T-helper 1 cell (primary cell): ENCODE measurements around the gene LAMB3.
"Not testable (repeated sequence)": the region's sequence is repeated elsewhere in the genome, so short reads cannot be mapped to it uniquely, and the experiment has no call there.

Experiments used
- DNase-seq, 5 donors: peaks; one replicate each; pipeline ENCODE4 v3.0.0-alpha.2; 2012 to 2020
- total RNA-seq, 4 donors: gene quantifications; one replicate each; lab custom pipeline; 2026; lab: John Stamatoyannopoulos, UW

LAMB3 gene
- total RNA-seq, result 0 to 0.85 (median 0.43) reads per million in 4 donors

DNA sequence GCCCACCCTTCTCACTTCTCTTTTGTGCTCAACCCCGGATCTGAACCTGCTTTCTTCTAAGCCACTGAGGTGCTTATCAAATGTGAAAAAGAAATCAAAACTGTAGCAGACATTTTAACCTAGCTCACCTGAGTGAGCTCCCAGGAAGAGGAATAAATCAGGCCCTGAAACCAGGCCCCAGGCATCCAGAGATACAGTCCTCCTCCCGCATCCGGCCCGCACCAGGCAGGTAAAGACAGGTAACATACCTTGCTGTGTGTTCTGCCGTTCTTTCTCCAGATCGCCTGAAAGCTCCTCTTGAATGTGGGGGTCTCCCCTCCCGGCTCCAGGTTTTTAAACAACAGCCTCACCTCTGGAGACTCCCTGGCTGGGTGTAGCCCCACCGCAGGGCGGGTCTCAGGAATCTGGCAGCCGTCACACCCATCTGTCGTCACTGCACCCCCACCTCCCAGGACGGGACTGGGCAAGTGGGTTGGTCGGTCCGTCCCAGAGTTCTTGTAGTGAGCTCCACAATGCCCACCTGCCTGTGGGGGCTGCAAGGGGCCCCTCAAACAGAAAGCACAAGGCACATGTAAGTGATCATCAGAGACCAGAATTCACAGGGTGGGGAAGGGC is at the start of gene LAMB3:
Gene LAMB3, minus strand, starts transcription at position 305 of the 615 bp plus-strand sequence. CDS start 1,481 bp downstream, outside the sequence.
- DNase-seq, result no peak

DNA sequence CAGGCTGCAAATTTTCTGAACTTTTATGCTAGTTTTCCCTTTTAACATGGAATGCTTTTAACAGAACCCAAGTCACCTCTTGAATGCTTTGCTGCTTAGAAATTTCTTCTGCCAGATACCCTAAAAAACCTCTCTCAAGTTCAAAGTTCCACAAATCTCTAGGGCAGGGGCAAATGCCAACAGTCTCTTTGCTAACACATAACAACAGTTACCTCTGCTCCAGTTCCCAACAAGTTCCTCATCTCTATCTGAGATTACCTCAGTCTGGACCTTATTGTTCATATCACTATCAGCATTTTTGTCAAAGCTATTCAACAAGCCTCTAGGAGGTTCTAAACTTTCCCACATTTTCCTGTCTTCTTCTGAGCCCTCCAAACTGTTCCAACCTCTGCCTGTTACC is 48.5 kb upstream of the LAMB3 start:
- DNase-seq, result not testable (repeated sequence)

DNA sequence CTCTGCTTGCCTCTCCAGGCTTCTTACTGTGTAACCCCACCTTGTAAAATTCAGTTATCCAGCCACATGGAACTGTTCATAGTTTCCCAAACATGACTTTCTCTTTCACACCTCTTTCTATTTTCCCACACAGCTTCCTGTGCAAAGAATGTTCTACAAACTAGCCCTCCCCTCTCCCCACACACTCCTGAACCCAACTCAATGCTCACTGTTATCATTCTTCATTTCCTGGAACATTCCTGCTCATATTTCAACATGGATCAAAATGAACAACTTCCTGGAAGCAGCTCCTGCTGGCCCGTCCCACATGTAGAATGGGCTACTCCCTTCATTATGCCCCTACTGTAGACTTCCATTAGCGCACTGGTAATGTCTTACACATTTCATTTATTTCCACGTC is 44.9 kb upstream of the LAMB3 start:
- DNase-seq, result no peak

DNA sequence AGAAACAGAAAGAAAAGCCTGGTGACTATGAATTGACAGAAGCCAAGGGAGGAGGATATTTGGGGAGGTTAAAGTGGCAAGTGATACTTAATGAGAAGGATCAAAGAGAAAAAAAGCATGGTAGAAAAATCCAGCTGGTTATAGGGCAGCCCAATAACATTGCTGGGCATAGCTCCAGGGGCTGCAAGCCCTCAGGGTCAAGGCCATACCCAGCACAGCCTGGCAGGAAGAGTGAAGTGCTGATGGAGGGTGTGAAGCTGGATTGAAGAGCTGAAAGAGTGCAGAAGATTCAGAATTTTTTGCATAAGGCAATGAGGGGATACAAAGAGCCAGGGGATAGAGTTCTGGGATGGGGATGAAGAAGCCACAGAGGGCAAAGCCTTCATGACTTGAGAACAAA is 44.4 kb upstream of the LAMB3 start:
- no peak for DNase-seq

DNA sequence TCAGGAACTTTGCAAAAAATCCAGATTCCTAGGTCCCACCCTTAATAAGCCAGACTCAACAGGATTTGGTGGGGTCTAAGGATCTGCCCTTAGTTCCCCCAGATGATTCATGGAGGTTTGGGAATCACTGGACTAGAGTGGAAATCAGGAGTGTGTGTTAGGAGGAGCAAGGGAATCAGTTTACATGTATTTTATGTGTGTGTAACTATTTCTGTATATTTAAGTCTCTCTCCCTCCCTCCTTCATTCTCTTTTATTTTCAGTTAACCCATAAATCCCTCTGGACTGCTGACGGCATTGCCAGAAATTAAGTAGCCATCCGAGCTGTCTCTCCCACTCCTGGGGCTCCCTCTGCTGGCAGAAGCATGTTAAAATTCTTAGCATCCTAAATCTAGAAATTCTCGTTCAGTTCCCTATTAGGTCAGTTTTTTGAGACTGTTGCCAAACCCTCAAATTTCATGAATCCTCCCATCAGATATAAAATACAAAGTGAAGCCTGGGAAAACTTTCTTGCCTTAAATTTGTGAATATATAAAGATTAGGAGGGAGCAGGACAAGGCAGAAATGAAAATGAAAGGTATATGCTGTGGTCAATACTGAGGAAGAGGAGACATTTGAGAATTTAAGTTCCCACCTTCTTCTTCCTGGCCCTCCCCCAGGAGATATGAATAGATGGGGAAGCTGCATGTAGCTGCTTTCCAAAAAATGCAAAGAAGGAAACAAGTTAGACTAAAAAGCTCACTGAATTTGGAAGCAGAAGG is 40.7 kb upstream of the LAMB3 start:
- peak; percentile 21 to 76 (median 46) for DNase-seq

DNA sequence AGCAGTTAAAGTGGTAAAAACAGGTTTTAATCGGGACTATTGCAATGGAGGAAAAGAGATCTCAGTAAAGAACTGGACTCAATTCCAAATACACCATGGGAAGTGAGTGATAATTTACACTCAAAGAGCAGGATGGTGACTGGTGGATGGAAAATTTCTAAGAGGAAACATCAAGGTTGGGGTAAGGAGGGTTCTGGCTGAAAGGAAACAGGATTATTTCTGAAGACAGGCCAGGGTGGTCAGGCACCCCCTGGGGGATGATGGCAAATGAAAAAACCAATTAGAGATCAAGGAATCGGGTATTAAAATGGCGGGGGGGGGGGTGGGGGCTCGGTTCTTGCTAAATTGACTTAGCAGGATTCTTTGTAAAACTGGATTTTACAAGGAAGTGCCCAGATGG is 40.1 kb upstream of the LAMB3 start:
- DNase-seq, result no peak

DNA sequence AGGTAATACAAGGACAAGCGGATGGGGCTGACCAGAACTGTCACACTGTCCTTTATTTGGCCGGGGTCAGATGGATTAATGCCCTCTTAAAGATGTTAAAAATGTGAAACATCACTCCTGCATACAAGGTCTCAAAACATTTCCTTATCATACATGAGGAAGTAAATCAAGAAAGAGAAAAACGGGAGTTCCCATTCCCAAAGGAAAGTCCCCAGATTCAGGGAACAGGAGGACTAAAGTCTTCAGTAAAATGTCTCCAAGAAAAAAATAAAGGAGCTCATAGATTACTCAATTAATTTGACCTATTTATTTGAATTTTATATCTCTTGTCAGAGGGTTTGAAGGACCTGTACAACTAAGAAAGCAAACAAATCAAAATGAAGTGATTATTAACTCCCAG is 39.0 kb upstream of the LAMB3 start:
- DNase-seq, result no peak

DNA sequence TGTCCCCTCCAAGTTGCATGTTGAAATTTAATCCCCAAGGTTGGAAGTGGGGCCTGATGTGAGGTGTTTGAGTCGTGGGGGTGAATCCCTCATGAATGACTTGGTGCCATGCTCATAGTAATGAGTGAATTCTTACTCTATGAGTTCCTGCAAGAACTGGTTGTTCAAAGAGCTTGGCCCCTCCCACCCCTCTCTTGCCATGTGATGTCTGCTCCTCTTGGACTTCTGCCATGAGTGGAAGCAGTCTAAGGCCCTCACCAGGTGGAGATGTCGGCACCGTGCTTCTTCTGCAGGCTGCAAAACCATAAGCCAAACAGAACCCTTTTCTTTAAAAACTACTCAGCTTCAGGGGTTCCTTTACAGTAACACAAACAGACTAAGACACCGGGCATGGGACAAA is 37.3 kb upstream of the LAMB3 start:
- no peak for DNase-seq

DNA sequence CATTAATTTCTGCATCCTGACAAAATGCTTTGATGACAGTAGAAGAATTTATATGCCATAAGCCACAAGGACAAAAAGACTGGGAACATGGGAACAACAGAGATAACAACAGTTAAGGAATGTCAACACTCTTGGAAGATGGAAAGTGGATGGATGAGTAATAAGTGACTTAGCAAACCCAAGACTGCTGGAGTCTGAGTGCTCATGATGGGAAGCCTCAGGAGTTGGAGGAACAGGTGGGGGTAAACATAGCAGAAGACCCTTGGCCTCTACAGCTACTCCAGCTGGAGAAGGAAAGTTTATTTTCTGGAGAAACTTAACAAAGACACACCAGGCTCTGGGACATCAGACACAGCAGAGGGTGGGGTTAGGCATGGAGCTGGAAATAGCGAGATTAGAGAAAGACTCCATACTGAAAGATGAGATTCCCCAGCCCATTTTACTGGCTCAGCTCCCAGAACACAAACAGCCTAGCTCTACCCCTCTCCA is 36.6 kb upstream of the LAMB3 start:
- no peak for DNase-seq

DNA sequence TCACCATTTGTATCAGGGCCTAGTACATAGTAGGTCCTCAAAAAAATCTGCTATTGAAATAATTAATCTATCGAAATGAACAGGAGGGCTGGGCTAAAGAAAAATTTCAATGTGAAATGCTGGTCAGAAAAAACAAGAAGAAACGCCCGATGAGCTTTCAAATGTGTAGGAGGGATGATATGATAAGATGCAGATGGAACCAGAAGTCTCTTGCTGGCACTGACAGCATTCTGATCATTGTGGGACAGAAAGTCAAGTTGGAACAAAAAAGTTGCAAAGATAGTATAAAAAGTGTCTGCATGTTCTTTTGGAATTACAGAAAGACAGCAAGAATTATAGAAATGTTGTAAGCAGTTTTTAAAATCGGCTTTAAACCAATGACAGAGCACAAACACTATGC is 34.1 kb upstream of the LAMB3 start:
- DNase-seq, result no peak

DNA sequence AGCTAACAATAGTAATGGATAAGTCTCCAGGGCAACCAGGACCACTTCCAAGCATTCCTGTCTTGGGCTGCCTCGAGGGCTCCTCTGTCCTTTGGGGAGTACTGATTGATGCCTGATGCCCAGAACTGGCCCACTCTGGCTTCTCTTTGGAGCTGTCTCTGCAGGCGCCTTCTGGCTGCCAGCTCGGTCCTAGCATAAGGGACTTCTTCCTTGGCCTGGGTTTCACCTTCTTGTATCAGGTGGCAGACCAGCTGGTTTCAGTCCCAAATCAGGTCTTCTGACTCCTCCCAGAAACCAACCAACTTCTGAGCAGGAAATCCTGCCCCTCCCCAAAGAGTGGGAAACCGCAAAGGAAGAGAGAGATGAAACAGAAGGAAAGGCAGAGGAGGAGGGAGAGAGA is 33.6 kb upstream of the LAMB3 start:
- peak in 2 of 5 donors; percentile 4 to 83 for DNase-seq

DNA sequence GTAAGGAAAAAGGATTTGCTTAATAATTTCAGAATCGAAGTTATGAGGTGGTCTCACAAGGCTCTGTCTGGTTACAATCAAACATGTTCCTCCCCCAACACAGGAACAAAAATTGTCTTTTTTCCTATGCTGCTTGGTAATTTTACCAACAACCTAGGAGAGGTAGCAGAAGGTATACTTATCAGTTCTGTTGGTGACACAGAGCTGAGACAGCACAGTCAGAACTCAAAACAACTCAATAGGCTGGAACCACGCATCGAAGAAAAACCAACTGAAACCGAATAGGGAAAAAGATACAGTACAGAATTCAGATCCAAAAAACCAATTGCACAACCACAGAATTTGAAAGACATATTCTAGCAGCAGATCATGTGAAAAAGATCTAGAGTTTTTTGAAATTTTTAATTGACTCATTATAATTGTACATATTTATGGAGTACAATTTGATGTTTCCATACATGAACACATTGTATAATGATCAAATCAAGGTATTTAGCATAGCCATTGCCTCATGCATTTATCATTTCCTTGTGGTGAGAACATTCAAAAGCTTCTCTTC is 26.8 kb upstream of the LAMB3 start:
- no peak for DNase-seq

DNA sequence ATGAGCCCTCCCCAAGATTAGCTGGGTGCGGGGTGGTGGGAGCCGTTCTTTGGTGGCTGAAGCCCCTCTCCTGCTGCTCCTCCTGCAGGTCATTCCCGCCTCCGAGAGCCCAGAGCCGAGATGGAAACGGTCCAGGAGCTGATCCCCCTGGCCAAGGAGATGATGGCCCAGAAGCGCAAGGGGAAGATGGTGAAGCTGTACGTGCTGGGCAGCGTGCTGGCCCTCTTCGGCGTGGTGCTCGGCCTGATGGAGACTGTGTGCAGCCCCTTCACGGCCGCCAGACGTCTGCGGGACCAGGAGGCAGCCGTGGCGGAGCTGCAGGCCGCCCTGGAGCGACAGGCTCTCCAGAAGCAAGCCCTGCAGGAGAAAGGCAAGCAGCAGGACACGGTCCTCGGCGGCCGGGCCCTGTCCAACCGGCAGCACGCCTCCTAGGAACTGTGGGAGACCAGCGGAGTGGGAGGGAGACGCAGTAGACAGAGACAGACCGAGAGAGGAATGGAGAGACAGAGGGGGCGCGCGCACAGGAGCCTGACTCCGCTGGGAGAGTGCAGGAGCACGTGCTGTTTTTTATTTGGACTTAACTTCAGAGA is 23.4 kb upstream of the LAMB3 start:
- DNase-seq, result no peak

DNA sequence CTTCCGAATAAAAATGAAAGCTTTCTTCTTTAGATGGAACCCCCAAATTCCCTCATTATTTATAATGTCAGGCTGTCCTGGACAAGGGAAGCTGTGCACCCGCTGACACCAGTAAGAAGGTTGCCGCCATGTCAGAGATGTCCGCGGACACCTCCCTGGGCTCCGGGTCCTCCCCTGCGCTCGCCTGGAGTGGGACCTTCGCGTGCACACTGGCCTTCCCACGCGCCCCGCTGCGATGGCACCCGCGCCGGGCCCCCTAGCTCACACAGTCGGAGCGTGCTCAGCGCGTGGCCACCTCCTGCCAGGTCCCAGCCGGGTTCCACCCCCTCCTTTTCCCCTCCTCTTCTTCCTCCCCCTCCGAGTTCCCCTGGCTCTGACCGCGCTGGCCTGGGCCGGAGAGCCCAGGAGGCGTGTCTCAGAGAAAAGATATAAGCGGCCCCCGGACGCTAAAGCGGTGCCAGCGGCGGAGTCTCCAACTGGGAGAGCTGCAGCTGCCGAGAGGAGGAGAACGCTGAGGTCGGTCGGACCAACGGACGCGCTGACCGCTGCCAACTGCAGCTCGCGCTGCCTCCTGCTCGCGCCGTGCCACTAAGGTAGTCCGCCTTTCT is 22.8 kb upstream of the LAMB3 start, which contains the start of gene G0S2:
Gene G0S2, plus strand, starts transcription at position 456 of the 608 bp plus-strand sequence. CDS start 273 bp downstream, outside the sequence.
- peak in 1 of 5 donors; percentile 52 for DNase-seq

DNA sequence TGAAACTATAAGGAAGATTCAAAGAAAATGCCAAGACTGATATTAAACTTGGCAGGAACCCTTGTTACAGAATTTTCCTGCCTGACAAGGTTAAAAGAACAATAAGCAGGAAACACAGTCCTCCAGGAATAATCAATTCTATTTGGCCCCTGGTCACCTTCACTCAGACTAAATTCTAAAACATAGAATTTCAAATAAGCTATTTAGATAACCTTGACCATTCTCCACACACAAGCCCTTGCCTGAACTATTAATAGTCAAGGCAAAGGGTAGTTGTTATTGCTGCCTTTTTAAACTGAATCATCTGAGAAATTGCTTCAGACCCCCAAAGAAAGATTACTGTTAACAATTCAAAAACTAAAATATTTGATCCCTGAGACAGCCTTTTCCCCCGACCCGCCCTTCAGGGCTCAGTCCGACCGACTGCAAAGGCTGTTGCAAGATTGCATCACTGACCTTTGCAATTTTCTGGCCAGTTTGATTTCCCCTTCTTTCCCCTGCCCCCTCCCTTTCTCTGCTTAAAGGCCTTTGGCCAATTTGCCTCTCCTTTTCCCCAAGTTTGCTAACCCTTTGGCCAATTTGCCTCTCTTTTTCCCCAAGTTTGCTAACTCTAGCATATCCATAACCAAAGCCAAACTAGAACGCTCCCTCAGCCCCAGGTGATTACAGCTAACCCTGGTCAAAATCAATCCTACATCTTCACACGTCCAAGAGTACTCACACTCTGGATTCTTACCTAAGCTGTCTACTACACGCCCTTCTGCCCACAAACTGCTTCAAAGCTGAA is 21.6 kb upstream of the LAMB3 start:
- DNase-seq, result no peak

DNA sequence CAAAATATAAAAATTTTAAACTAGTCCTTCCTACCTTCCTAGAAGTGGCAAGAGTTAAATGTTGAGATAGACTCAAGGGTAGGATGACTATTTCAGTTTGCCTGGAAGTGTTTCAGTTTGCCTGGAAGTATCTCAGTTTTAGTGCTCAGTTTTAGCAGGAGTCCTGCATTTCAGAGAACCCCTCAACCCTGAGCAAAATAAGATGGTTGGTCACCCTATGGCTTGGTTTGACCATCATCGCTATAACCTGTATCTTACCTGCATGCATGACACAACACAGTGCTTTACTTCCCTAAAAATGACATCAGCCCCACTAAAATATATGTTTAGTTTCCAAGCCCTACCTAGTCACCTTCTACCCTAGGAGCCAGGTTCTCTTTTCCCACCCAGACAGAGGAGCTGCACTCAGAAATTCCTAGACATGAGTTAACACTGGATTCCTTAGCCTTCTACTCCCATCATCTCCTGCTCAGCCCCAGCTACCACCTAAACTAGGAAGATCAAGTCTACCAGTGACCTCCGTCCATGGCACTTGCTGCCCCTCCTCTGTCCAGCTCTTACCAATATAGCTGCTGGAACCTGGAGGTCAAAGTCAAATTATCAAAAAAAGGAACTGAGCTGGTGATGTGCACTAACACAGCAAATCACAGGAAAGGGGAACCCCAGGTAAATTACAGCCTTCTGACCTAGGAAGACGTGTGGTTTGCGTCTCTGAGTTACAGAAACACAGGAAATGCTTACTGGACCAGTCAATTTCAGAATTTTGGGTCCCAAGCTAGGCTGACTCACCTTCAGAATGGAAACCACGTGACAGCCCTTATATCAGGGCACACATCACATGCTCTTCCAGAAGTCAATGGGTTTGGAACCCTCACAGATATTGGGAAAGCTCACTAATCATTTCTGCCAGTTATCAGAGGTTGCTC is 20.7 kb upstream of the LAMB3 start:
- DNase-seq, result peak in 1 of 5 donors; percentile 89

DNA sequence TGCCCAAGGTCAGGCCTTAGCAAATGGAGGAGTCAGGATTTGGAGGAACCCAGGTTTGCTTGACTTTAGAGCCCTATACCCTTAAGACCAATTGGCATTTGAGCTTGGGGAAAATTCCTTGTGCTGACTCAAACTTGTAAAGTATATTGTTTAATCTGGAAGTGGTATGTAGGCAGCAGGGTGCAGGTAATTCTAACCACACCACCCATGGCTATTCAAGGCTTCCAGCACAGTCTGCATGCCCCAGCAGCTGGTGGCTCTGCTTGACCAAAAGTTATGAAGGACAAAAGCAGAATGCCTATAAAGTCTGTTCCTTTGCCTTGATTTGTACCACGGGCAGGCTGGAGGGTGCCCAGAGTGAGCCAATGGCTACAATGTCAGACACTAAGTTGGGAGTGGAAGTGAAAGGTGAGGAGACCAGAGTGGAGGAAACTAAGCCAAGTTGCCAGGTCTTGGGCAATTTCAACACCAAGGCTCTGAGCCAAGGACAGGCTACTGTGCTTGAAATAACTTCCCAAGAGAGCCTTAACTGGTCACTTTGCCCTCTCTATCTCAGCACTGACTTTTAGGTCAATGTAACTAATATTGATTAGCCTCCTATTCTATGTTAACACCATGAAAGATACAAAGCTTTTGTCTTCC is 18.3 kb upstream of the LAMB3 start:
- no peak for DNase-seq

DNA sequence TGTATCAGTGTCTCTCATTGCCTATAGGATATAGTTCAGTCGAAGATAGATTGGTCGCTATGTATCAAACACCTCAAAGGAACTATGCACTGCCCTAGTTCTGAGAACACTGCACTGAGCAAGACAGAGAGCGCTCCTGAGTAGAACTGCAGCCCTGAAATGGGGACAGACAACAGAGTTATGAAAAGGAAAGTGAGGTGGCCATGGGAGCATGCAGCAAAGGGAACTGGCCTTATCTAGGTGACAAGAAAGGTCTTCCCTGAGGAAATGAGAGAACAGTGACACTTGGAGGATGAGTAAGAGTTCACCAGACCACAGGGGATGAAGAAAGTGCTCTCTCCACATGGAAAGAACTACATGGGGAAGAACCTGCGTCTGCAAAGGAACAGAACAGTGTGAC is 15.5 kb upstream of the LAMB3 start:
- DNase-seq, result no peak

DNA sequence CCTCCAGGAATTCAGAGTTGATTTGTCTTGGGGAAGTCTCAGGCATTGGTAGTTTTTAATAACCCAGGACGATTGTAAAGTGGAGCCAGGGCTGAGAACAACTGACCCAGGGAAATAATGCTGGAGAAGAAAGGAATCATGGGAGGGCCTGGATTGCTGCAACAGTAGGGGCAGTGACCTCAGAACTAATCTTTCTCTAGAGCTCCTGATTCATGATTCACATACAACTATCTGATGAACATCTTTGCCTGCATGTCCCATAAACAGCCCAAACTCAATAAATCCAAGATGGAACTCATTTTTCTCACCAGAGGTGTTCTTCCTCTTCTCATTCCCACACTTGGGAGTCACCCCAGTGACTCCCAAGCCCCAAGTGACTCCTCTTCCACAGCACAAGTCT is 14.9 kb upstream of the LAMB3 start:
- DNase-seq, result no peak

DNA sequence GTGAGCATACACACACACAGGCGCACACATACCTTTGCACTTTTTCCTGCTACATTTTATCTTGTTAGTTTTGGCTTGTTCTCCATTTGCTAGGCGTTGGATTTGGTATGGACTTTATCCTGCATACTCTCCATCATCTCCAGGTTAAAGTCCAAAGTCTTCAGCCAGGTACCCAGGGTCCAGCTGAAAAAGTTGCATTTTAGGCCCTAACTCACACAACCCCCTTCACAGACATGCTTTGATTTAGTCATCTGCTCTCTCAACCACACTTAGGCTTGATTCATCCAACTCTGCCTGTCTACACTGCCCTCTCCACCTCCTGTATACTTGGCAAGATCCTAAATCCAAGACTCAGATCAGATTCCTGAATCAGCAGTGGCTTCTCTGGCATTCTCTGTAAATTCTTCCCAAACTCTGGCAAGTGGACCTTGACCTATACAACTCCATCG is 10.7 kb upstream of the LAMB3 start:
- DNase-seq, result no peak
